Activated T-cell treated with anti-CD3 and anti-CD28 coated beads, Interleukin-2, amount 50 U/mL, for 72 hours (primary cell): ENCODE data around the gene SH3GL3. TPM values are rescaled to one million over a fixed set of nuclear protein-coding genes. Genes with fewer than 3 reads are reported as not detected.

Experiments
- ATAC-seq, 2 donors: fragments of 150-1000 bp; cut with Tn5 transposase; replicated peaks in 1 of 2; 2 replicates each; pipeline ENCODE4 v1.10.0; 2021; ENCODE audit warnings: moderate library complexity in 2 of 2, mild to moderate bottlenecking in 1 of 2
- DNase-seq, 2 donors: peaks; one replicate each; pipeline ENCODE4 v3.0.0; 2021 to 2022; ENCODE audit warnings: mixed read lengths in 1 of 2
- H3K27ac Mint-ChIP-seq: one replicate; pipeline ENCODE4 v1.8.0; 2022; ENCODE audit warnings: mild to moderate bottlenecking, moderate library complexity, mixed read lengths
- H3K27me3 Mint-ChIP-seq: one replicate; pipeline ENCODE4 v1.8.0; 2022; ENCODE audit warnings: low read depth, mixed read lengths
- H3K36me3 Mint-ChIP-seq, 2 donors: one replicate each; pipeline ENCODE4 v1.8.0; 2022; ENCODE audit warnings: mixed read lengths in 2 of 2, mild to moderate bottlenecking in 1 of 2; ENCODE audit not compliant: insufficient read depth in 2 of 2
- H3K4me1 Mint-ChIP-seq: one replicate; pipeline ENCODE4 v1.8.0; 2022; ENCODE audit warnings: low read depth, mixed read lengths
- H3K4me3 Mint-ChIP-seq, 2 donors: one replicate each; pipeline ENCODE4 v1.8.0; 2022; ENCODE audit warnings: mild to moderate bottlenecking in 2 of 2, mixed read lengths in 2 of 2, moderate library complexity in 2 of 2
- H3K9me3 Mint-ChIP-seq, 2 donors: one replicate each; pipeline ENCODE4 v1.8.0; 2022; ENCODE audit warnings: mixed read lengths in 2 of 2
- total RNA-seq, 2 donors: library from RNA; stranded (reverse); gene quantifications; one replicate each; pipeline ENCODE4 v1.2.3, GENCODE V29; 2022

SH3GL3 gene
- total RNA-seq, 2 donors from 2014 or later = 0.19 TPM; not detected in 1

- H3K9me3 Mint-ChIP-seq = no peaks in the 10 kb centered on the region
- H3K27me3 Mint-ChIP-seq = no peaks in the 10 kb centered on the region
- no peaks in the 10 kb centered on the region for H3K4me1 Mint-ChIP-seq
- DNase-seq (no peak), ATAC-seq (no peak)
- H3K4me3 Mint-ChIP-seq = no peak overlapping the region
- H3K36me3 Mint-ChIP-seq = no peaks in the 10 kb centered on the region
- H3K27ac Mint-ChIP-seq = no peak overlapping the region
Measured at GRCh38 chr15:83567318-83567717, 120.2 kb downstream of the SH3GL3 start.

- H3K9me3 Mint-ChIP-seq = no peaks in the 10 kb centered on the region
- H3K4me1 Mint-ChIP-seq = no peaks in the 10 kb centered on the region
- DNase-seq (no peak), ATAC-seq (no peak)
- H3K27me3 Mint-ChIP-seq = no peaks in the 10 kb centered on the region
- H3K4me3 Mint-ChIP-seq = no peak overlapping the region
- H3K36me3 Mint-ChIP-seq = no peaks in the 10 kb centered on the region
- H3K27ac Mint-ChIP-seq = no peak overlapping the region
Measured at GRCh38 chr15:83569341-83569740, 122.2 kb downstream of the SH3GL3 start.

GRCh38 chr15:83570756-83571155 is 123.6 kb downstream of the SH3GL3 start:
- ATAC-seq = no peak
- DNase-seq = no peak
- no peak overlapping the region for H3K4me3 Mint-ChIP-seq
- H3K27ac Mint-ChIP-seq = no peak overlapping the region
- H3K9me3 Mint-ChIP-seq = no peaks in the 10 kb centered on the region
- H3K4me1 Mint-ChIP-seq = no peaks in the 10 kb centered on the region
- H3K27me3 Mint-ChIP-seq = no peaks in the 10 kb centered on the region
- no peaks in the 10 kb centered on the region for H3K36me3 Mint-ChIP-seq

GRCh38 chr15:83571820-83572707 is 124.9 kb downstream of the SH3GL3 start:
- H3K4me1 Mint-ChIP-seq = no peaks in the 10 kb centered on the region
- no peak for DNase-seq
- ATAC-seq = no peak

GRCh38 chr15:83574345-83574744 is 127.2 kb downstream of the SH3GL3 start:
- ATAC-seq = no peak
- no peak overlapping the region for H3K27ac Mint-ChIP-seq
- no peaks in the 10 kb centered on the region for H3K36me3 Mint-ChIP-seq
- H3K27me3 Mint-ChIP-seq = no peaks in the 10 kb centered on the region
- no peak overlapping the region for H3K4me3 Mint-ChIP-seq
- no peaks in the 10 kb centered on the region for H3K9me3 Mint-ChIP-seq
- DNase-seq = no peak
- H3K4me1 Mint-ChIP-seq = no peaks in the 10 kb centered on the region

More at GRCh38 chr15:83571820-83572707, 124.9 kb downstream of the SH3GL3 start:
- Mint-ChIP-seq H3K4me3 (no peak overlapping the region), H3K27me3 (no peaks in the 10 kb centered on the region), H3K36me3 (no peaks in the 10 kb centered on the region), H3K9me3 (no peaks in the 10 kb centered on the region), H3K27ac (no peak overlapping the region)

GRCh38 chr15:83578691-83579090 is 131.6 kb downstream of the SH3GL3 start:
- DNase-seq = no peak
- H3K27me3 Mint-ChIP-seq = no peaks in the 10 kb centered on the region
- H3K36me3 Mint-ChIP-seq = no peaks in the 10 kb centered on the region
- H3K4me3 Mint-ChIP-seq = no peak overlapping the region
- no peak overlapping the region for H3K27ac Mint-ChIP-seq
- H3K4me1 Mint-ChIP-seq = no peaks in the 10 kb centered on the region
- no peaks in the 10 kb centered on the region for H3K9me3 Mint-ChIP-seq
- no peak for ATAC-seq

- ATAC-seq (no peak), DNase-seq (no peak)
- no peaks in the 10 kb centered on the region for H3K27me3 Mint-ChIP-seq
- H3K4me1 Mint-ChIP-seq = no peaks in the 10 kb centered on the region
- no peak overlapping the region for H3K27ac Mint-ChIP-seq
- H3K9me3 Mint-ChIP-seq = no peaks in the 10 kb centered on the region
- H3K36me3 Mint-ChIP-seq = no peaks in the 10 kb centered on the region
- H3K4me3 Mint-ChIP-seq = no peak overlapping the region
Measured at GRCh38 chr15:83581381-83581780, 134.2 kb downstream of the SH3GL3 start.

- Mint-ChIP-seq H3K36me3 (no peaks in the 10 kb centered on the region), H3K27ac (no peak overlapping the region), H3K4me3 (no peak overlapping the region), H3K9me3 (no peaks in the 10 kb centered on the region), H3K27me3 (no peaks in the 10 kb centered on the region), H3K4me1 (no peaks in the 10 kb centered on the region)
- DNase-seq (no peak), ATAC-seq (no peak)
Measured at GRCh38 chr15:83582381-83582780, 135.2 kb downstream of the SH3GL3 start.

- no peaks in the 10 kb centered on the region for H3K36me3 Mint-ChIP-seq
- no peak for ATAC-seq
- H3K9me3 Mint-ChIP-seq = no peaks in the 10 kb centered on the region
Measured at GRCh38 chr15:83585601-83586335, 138.6 kb downstream of the SH3GL3 start.

GRCh38 chr15:83587091-83587490 is 139.9 kb downstream of the SH3GL3 start:
- H3K27me3 Mint-ChIP-seq = no peaks in the 10 kb centered on the region
- no peak overlapping the region for H3K4me3 Mint-ChIP-seq
- no peaks in the 10 kb centered on the region for H3K9me3 Mint-ChIP-seq
- no peak overlapping the region for H3K27ac Mint-ChIP-seq
- DNase-seq = no peak
- no peak for ATAC-seq
- no peaks in the 10 kb centered on the region for H3K4me1 Mint-ChIP-seq
- no peaks in the 10 kb centered on the region for H3K36me3 Mint-ChIP-seq

More at GRCh38 chr15:83585601-83586335, 138.6 kb downstream of the SH3GL3 start:
- Mint-ChIP-seq H3K27ac (no peak overlapping the region), H3K27me3 (no peaks in the 10 kb centered on the region), H3K4me1 (no peaks in the 10 kb centered on the region), H3K4me3 (no peak overlapping the region)
- DNase-seq = no peak

GRCh38 chr15:83588441-83588840 is 141.3 kb downstream of the SH3GL3 start:
- Mint-ChIP-seq H3K4me1 (no peaks in the 10 kb centered on the region), H3K4me3 (no peak overlapping the region), H3K36me3 (no peaks in the 10 kb centered on the region), H3K27me3 (peaks cover 2% of the 10 kb centered on the region), H3K9me3 (no peaks in the 10 kb centered on the region), H3K27ac (no peak overlapping the region)
- no peak for DNase-seq
- no peak for ATAC-seq

GRCh38 chr15:83592370-83593040 is 145.4 kb downstream of the SH3GL3 start:
- Mint-ChIP-seq H3K27ac (no peak overlapping the region), H3K4me1 (no peaks in the 10 kb centered on the region), H3K36me3 (no peaks in the 10 kb centered on the region), H3K9me3 (no peaks in the 10 kb centered on the region), H3K4me3 (no peak overlapping the region), H3K27me3 (peaks cover 6% of the 10 kb centered on the region)
- DNase-seq = no peak
- ATAC-seq = no peak

- Mint-ChIP-seq H3K4me3 (no peak overlapping the region), H3K9me3 (peaks cover 2 to 3% of the 10 kb centered on the region in 2 donors), H3K36me3 (no peaks in the 10 kb centered on the region), H3K27me3 (peaks cover 6% of the 10 kb centered on the region), H3K27ac (no peak overlapping the region), H3K4me1 (no peaks in the 10 kb centered on the region)
- no peak for ATAC-seq
- no peak for DNase-seq
Measured at GRCh38 chr15:83595191-83595590, 148.1 kb downstream of the SH3GL3 start.
